ENCODE results near the gene CHAC1. TPM values are rescaled to one million over a fixed set of nuclear protein-coding genes. Genes with fewer than 3 reads are reported as not detected.

CHAC1 gene, protein sequence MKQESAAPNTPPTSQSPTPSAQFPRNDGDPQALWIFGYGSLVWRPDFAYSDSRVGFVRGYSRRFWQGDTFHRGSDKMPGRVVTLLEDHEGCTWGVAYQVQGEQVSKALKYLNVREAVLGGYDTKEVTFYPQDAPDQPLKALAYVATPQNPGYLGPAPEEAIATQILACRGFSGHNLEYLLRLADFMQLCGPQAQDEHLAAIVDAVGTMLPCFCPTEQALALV
- total RNA-seq (1 to 10 TPM; 8.9 to 9.2 TPM), polyA plus RNA-seq (not detected), total RNA-seq (0.98 to 45.1 (median 4.1) reads per million in 6 experiments)

DNA sequence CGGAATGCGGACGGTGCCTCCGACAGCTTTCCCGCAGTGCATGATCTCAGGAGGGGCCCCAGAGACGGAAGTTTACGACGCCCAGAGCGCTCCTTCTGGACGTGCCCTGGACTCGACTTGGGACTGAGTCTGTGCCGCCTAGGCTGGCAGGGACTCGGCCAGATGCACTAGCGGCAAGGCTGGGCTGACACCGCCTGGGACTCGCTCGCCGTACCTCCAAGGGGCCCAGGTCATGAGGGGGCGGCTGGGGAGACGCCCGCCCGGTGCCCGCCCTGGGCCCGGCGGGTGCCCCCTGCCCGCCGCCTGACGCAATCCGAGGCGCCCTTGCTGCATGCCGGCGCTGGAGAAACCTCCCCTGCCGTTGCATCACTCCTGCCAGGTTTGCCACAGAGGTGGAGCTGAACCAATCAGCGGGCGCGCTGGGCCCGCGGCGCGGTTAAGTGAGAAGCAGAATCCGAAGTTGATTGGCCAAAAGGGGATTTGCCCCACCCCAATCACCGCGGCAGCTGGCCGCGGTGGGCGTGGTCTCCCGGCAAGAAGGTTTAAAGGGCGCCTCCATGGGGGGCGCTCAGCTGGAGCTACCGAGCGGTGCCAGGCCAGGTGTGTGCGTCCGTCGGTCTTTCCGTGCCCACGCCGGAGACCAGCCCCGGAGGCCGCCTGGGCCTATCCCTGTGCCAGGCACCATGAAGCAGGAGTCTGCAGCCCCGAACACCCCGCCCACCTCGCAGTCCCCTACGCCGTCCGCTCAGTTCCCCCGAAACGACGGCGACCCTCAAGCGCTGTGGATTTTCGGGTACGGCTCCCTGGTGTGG lies at the start of gene CHAC1:
TSS of gene CHAC1 (plus strand) at position 571 of the 812 bp plus-strand sequence. CDS start at position 684, 113 bp downstream.
- peaks cover 0 to 19% (median 11%) of the 10 kb centered on the region in 4 donors for H3K4me1 Mint-ChIP-seq
- H3K27ac Mint-ChIP-seq = peak within 1 kb of the TSS; percentile 53 to 92 (median 82)
- DNase-seq (peak; percentile 88 to 97 (median 94)), ATAC-seq (peak; percentile 96 to 97)
- peaks cover 0 to 2% (median 0%) of the 10 kb centered on the region in 5 donors for H3K27me3 Mint-ChIP-seq
- no peaks in the 10 kb centered on the region for H3K9me3 Mint-ChIP-seq
- no peaks in the 10 kb centered on the region for H3K36me3 Mint-ChIP-seq
- H3K4me3 Mint-ChIP-seq = peak within 1 kb of the TSS; percentile 89 to 96 (median 93)
- POLR2A ChIA-PET = interaction anchor here (0.7 to 3.9 kb wide), 6 partner anchors 11 to 163 kb away, joined by 5 to 47 read pairs (median 8); partner anchors contain the start of gene INO80

DNA sequence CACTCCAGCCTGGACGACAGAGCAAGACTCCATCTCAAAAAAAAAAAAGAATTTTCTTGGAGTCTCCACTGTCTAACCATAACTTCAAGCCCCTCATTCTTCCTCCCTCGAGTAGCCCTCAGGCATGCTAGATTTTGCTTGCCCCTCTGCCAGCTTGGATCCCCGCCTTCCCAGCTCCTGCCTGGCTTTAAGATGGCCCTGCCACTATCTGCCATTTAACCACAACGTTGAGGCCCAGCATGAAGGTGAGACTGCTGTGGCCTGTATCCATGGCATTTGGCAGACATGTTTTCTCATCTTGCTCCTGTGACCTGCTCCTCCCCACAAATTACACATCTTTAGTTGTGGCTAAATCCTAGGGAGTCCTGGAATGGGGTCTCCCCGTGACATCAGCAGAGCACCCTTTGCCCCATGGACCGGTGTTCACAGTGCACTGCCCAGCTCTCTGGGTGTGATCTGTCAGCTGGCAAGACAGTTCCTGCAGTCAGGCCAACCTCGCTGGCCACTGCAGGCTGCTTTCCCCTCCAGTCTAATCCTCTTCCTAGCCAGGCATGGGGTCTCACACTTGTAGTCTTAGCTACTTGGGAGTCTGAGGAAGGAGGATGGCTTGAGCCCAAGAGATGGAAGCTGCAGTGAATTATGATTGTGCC lies 48.6 kb upstream of the CHAC1 start:
- no peak for ATAC-seq
- Mint-ChIP-seq H3K9me3 (no peaks in the 10 kb centered on the region), H3K4me1 (peaks cover 14 to 57% (median 44%) of the 10 kb centered on the region in 4 donors), H3K4me3 (peak overlapping the region in 3 of 10 donors; percentile 2 to 22 (median 7)), H3K27me3 (no peaks in the 10 kb centered on the region), H3K27ac (peak overlapping the region in 2 of 10 donors; percentile 53 to 80), H3K36me3 (peaks cover 0 to 43% (median 10%) of the 10 kb centered on the region in 3 donors)
- POLR2A ChIA-PET = interaction anchor here (0.7 to 3.2 kb wide), 9 partner anchors 10 to 428 kb away, joined by 3 to 12 read pairs (median 3); partner anchors contain the start of genes CHAC1, NUSAP1, OIP5 and VPS18
- peak in 1 of 10 donors; percentile 58 for DNase-seq

GRCh38 chr15:40906091-40906990 lies 46.9 kb upstream of the CHAC1 start:
- ATAC-seq (peak; percentile 66 to 75), DNase-seq (peak; percentile 65 to 84 (median 77))
- no peaks in the 10 kb centered on the region for H3K9me3 Mint-ChIP-seq
- POLR2A ChIA-PET = interaction anchor here (0.6 to 2.3 kb wide), 14 partner anchors 8 to 384 kb away, joined by 3 to 23 read pairs (median 6); partner anchors contain the start of genes CHAC1, INO80 and VPS18
- H3K4me1 Mint-ChIP-seq = peaks cover 12 to 46% (median 43%) of the 10 kb centered on the region in 4 donors
- H3K36me3 Mint-ChIP-seq = peaks cover 0 to 26% (median 7%) of the 10 kb centered on the region in 3 donors
- no peaks in the 10 kb centered on the region for H3K27me3 Mint-ChIP-seq
- H3K27ac Mint-ChIP-seq = peak overlapping the region; percentile 13 to 95 (median 91)
- H3K4me3 Mint-ChIP-seq = peak overlapping the region; percentile 79 to 93 (median 86)

DNA sequence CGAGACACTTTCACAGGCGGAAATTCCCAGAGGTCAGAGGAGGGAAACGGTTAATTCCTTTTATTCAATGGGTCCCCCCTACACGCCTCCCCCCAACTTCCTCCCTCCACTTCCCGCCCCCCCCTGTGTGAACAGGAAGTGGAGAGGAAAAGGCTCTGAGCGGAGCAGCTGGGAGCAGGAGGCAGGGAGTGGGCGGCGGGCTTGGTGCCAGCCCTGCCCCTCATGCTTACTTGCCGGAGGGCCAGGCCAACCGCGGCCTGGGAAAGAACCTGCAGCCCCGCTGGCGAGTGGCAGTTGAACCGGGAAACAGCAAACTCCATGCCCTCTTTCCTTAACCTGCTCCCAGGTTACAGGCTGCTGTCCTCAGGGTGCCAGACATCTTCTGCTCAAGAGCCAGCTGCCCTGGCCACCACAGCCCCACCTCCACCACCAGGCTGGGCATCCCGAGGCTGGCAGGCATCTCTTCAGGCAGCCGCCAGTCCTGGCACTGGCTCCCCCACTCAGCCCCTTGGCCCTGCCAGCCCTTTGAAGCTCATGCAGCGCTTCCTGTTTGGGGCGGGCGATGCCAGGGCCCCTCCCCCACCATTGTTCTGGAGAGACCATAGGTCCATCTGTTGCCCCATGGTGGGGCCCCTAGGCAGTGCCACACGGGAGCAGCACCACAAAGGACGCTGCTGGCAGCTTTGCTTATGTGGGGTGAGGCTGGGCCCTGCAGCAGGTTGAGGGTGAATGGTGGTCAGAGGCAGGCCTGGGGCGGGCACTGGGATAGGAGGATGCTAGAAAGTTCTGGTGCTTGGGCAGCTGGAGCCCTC lies 46.1 kb upstream of the CHAC1 start:
- Mint-ChIP-seq H3K36me3 (peaks cover 0 to 19% (median 7%) of the 10 kb centered on the region in 3 donors), H3K9me3 (no peaks in the 10 kb centered on the region), H3K4me3 (peak overlapping the region; percentile 79 to 93 (median 86)), H3K4me1 (peaks cover 12 to 48% (median 43%) of the 10 kb centered on the region in 4 donors), H3K27me3 (no peaks in the 10 kb centered on the region), H3K27ac (peak overlapping the region; percentile 87 to 95 (median 92))
- DNase-seq = peak; percentile 53 to 88 (median 72)
- POLR2A ChIA-PET = interaction anchor here (1.0 to 2.3 kb wide), 13 partner anchors 9 to 49 kb away, joined by 3 to 23 read pairs (median 7); partner anchors contain the start of genes CHAC1, DLL4 and VPS18
- ATAC-seq = peak; percentile 60 to 76

GRCh38 chr15:40908095-40908494 lies 45.2 kb upstream of the CHAC1 start:
- Mint-ChIP-seq H3K4me1 (peaks cover 10 to 41% (median 40%) of the 10 kb centered on the region in 4 donors), H3K36me3 (peaks cover 0 to 10% (median 7%) of the 10 kb centered on the region in 3 donors)
- no peak for ATAC-seq

GRCh38 chr15:40909662-40910630 lies 43.3 kb upstream of the CHAC1 start:
- H3K9me3 Mint-ChIP-seq = no peaks in the 10 kb centered on the region
- no peak for ATAC-seq
- H3K27ac Mint-ChIP-seq = peak overlapping the region in 9 of 10 donors; percentile 5 to 94 (median 79)
- H3K27me3 Mint-ChIP-seq = no peaks in the 10 kb centered on the region
- peaks cover 13 to 24% (median 23%) of the 10 kb centered on the region in 4 donors for H3K4me1 Mint-ChIP-seq
- H3K4me3 Mint-ChIP-seq = no peak overlapping the region
- peak in 1 of 10 donors; percentile 37 for DNase-seq
- POLR2A ChIA-PET = interaction anchor here (0.6 to 0.7 kb wide), 2 partner anchors 11 to 321 kb away, joined by 3 read pairs; partner anchors contain the start of gene EXD1
- H3K36me3 Mint-ChIP-seq = no peaks in the 10 kb centered on the region

More at GRCh38 chr15:40908095-40908494, 45.2 kb upstream of the CHAC1 start:
- Mint-ChIP-seq H3K27me3 (no peaks in the 10 kb centered on the region), H3K4me3 (peak overlapping the region; percentile 56 to 92 (median 82)), H3K9me3 (no peaks in the 10 kb centered on the region), H3K27ac (peak overlapping the region; percentile 79 to 94 (median 92))
- no peak for DNase-seq
- POLR2A ChIA-PET = interaction anchor here (1.0 to 2.3 kb wide), 9 partner anchors 8 to 48 kb away, joined by 3 to 23 read pairs (median 7); partner anchors contain the start of genes CHAC1, DLL4 and VPS18

DNA sequence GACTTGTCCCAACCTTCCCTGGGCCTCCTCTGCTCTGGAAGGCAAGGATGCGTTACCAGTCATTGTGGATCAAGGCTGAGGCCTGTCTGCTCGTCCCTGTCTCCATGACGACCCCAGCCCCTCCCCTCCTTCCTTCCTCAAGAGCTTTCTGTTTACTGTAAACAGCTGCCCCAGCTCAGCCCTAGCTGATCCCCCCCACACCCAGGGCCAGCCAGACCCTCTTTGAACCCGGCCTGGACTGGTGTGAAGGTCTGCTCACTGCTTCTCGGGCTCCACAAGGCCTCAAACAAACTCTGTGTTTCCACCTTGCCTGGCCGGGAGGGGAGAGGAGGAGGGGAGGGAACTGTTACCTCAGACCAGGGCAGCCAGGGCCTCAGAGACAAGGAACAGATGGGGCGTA lies 42.1 kb upstream of the CHAC1 start:
- POLR2A ChIA-PET = interaction anchor here (1.1 kb wide), 1 partner anchor 17 kb away, joined by 3 read pairs; no protein-coding TSS in a partner anchor
- Mint-ChIP-seq H3K9me3 (no peaks in the 10 kb centered on the region), H3K4me1 (peaks cover 13 to 23% (median 17%) of the 10 kb centered on the region in 4 donors), H3K4me3 (no peak overlapping the region), H3K27ac (peak overlapping the region in 4 of 10 donors; percentile 11 to 78 (median 63)), H3K36me3 (no peaks in the 10 kb centered on the region), H3K27me3 (no peaks in the 10 kb centered on the region)
- DNase-seq (peak in 1 of 10 donors; percentile 41), ATAC-seq (no peak)

DNA sequence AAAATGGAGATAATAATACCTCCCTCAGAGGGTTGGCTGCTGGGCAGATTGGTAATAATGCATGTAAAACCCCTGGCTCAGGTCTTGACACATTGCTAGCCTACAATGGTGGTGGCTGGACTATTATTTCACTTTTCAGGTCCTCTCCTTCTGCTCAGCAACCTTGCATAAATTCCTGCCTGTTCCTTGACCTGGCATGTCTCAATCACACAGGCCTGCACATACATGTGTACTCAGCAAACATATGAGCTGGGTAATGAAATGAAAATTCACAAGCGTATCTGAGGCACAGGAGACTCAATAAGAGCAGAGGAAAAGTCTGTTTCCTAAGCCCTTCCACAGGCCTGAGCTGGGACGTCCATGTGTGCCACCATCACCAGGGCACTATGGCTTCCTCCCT lies 41.6 kb upstream of the CHAC1 start:
- Mint-ChIP-seq H3K4me3 (peak overlapping the region in 1 of 10 donors; percentile 22), H3K4me1 (peaks cover 13 to 23% (median 17%) of the 10 kb centered on the region in 4 donors)

DNA sequence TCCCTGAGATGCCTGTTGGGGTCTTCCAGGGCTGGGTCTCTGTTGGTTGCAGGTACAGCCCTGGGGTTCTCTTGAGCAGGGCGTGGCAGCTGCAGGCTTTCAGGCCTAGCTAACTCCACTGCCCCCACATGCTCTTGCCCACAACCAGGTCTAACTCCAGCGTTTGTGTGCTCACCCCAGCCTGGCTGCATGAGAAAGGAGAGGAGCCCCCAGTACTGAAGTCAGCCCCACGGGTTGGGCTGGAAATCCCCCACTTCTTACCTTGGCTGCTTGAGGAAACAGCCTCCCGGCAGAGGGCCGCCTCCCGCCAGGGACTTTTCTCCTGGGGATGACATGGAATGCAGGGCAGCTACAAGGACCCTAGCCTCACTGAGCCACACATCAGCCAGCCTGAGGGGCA lies 40.8 kb upstream of the CHAC1 start:
- H3K36me3 Mint-ChIP-seq = no peaks in the 10 kb centered on the region
- DNase-seq (peak in 1 of 10 donors; percentile 44), ATAC-seq (no peak)
- no peaks in the 10 kb centered on the region for H3K9me3 Mint-ChIP-seq
- H3K27ac Mint-ChIP-seq = peak overlapping the region in 1 of 10 donors; percentile 53
- POLR2A ChIA-PET = interaction anchor here (1.1 kb wide), 1 partner anchor 27 kb away, joined by 4 read pairs; no protein-coding TSS in a partner anchor
- H3K4me1 Mint-ChIP-seq = peaks cover 8 to 17% (median 13%) of the 10 kb centered on the region in 4 donors
- H3K27me3 Mint-ChIP-seq = no peaks in the 10 kb centered on the region
- H3K4me3 Mint-ChIP-seq = no peak overlapping the region

More for the DNA sequence above, 41.6 kb upstream of the CHAC1 start:
- H3K27me3 Mint-ChIP-seq = no peaks in the 10 kb centered on the region
- H3K36me3 Mint-ChIP-seq = no peaks in the 10 kb centered on the region
- H3K9me3 Mint-ChIP-seq = no peaks in the 10 kb centered on the region
- H3K27ac Mint-ChIP-seq = peak overlapping the region in 5 of 10 donors; percentile 19 to 86 (median 73)
- ATAC-seq (no peak), DNase-seq (peak in 1 of 10 donors; percentile 31)
- POLR2A ChIA-PET = interaction anchor here (1.1 kb wide), 2 partner anchors 16 to 28 kb away, joined by 3 to 4 read pairs; no protein-coding TSS in a partner anchor

Data from naive thymus-derived CD8-positive, alpha-beta T cell (primary cell).